KOPT-K1 (cell line): ENCODE measurements around the gene ECE1.
A peak's percentile ranks its signal among the peaks of the same experiment; 100 is the strongest.

ENCODE experiments used
- H3K27ac ChIP-seq: fragments of 200-600 bp; sonication (generic); 2 replicates; pipeline ENCODE4 v1.5.1; 2016; ENCODE audit warnings: antibody characterized with exemption, mild to moderate bottlenecking, low read depth, low read length; ENCODE audit not compliant: poor library complexity, severe bottlenecking
- H3K36me3 ChIP-seq: fragments of 200-600 bp; sonication (generic); 2 replicates; pipeline ENCODE4 v1.5.1; 2017; ENCODE audit warnings: antibody characterized with exemption, mild to moderate bottlenecking, low read length, moderate library complexity; ENCODE audit not compliant: insufficient read depth
- H3K9me3 ChIP-seq: fragments of 200-600 bp; sonication (generic); 2 replicates; pipeline ENCODE4 v1.5.1; 2017; ENCODE audit warnings: antibody characterized with exemption, low read length, mild to moderate bottlenecking; ENCODE audit not compliant: insufficient read depth, poor library complexity, severe bottlenecking

ECE1 gene

DNA sequence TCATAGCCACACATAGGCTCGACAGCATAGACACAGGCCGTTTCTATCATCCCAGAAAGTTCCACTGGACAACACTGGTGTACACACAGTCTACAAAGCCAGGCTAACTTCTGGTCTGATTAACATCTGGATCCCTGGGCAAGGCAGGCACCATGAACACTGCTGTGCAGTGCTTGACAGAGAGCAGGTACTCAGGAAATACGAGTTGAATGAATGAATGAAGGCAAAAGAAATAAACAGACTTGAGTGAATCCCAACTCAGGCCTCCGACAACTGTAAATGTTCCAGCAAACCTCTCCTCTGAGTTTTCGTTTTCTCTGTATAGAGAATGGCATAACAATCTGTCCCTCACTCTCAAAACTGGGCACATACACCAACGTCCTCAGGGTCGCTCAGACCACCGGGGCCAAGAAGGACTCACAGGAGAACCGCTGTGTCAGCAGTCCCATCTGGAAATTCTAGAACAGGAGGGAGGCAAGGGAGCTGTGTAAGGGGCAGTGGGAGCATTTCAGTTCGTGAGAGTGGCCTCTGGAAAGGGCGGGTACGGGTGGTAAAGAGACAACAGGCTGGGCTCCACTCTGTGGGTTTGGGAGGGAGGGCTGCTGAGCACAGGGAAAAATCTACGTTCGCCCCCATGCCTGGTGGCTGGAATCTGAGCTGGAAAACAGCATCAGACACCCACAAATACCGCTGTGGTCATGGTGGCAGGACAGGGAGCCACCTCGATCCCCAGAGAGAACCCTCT lies 15.1 kb upstream of the ECE1 start:
- Histone ChIP-seq H3K27ac (no peak overlapping the region), H3K36me3 (no peaks in the 10 kb centered on the region), H3K9me3 (no peaks in the 10 kb centered on the region)

DNA sequence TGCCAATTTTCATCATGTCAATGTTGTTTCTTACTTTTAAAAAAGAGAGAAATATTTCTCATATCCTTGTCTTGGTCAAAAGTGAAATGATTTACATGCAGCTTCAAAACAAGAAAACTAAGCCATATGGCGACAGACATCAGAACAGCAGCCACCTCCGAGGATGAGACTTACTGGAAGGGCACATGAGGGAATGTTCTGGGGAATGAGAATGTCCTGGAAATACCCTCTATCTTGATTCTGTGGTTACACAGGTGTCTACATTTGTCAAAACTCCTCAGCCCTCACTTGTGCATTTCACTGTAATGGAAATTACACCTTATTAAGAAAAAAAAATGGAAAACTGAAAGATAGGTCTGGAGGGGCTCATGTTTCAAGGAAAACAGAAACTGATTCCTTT lies 14.2 kb upstream of the ECE1 start:
- Histone ChIP-seq H3K27ac (no peak overlapping the region), H3K9me3 (no peaks in the 10 kb centered on the region), H3K36me3 (no peaks in the 10 kb centered on the region)

DNA sequence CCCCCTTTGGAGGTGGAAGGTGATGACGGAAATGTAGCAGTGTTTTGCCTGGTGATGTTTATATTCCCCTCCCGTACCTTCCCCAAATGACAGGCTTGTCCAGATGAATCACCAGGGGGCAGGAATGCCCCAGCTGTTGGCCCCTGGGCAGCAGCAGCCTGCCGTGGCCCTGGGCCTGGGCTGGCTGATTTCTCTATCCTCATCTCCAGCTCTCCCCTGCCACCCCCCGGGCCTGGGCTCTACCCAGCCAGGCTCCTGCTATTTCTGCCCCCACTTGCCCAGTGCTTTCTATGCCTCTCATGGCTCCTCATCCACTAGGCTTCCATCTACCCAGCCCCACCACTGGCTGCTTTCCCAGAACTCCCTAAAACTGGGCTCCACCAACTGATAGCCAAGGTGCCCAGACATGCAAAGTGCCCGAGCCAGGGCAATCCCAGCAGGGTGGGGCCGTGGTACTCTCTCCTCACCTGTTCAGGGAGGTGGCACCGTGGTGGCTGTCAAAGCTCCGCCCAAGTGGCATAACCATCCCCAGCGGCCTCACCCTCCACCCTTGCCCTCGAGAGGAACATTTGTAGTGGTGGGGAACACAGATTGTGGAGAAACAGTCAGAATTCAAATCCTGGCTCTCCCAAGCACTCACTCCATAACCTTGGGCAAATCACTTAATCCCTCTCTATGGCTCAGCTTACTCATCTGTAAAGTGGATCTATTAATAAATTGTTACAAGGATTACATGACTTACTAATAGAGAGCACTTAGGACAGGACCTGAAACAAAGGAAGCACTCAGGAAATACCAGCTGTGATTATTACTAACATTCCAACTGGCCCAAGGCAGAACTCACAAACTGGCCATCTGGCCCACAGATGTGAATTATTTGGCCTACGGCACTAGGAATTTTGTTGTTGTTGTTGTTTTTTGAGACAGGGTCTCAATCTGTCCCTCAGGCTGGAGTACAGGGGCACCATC lies 12.8 kb upstream of the ECE1 start:
- no peak overlapping the region for H3K27ac ChIP-seq
- H3K9me3 ChIP-seq: no peaks in the 10 kb centered on the region
- no peaks in the 10 kb centered on the region for H3K36me3 ChIP-seq

DNA sequence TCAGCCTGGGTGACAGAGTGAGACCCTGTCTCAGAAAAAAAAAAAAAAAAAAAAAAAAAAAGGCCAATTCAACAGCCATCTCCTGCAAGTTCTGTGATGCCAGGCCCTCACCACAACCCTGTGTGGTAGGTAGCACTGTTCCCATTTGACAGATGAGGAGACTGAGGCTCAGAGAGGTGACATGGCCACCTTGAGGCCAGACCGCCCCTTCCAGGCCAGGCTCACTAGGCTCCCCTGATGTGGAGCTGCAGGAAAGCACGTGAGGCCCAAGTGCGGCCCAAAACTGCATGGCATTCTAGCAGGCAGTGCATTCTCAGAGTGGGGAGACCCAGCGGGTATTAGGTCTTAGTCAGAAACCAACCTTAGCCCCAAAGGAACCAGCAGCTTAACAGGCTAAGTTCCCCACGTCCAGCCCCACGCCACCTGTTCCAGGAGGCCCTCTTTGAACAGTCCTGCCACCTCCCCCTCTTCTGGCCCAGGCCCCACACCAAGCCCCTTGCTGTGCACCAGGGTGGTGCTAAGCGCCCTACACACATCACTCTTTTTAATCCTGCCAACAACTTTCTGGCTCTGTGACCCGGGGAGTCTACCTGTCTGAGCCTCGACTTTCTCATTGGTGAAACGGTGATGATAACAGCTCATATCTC lies 11.7 kb upstream of the ECE1 start:
- H3K27ac ChIP-seq: no peak overlapping the region
- no peaks in the 10 kb centered on the region for H3K9me3 ChIP-seq
- H3K36me3 ChIP-seq: no peaks in the 10 kb centered on the region

DNA sequence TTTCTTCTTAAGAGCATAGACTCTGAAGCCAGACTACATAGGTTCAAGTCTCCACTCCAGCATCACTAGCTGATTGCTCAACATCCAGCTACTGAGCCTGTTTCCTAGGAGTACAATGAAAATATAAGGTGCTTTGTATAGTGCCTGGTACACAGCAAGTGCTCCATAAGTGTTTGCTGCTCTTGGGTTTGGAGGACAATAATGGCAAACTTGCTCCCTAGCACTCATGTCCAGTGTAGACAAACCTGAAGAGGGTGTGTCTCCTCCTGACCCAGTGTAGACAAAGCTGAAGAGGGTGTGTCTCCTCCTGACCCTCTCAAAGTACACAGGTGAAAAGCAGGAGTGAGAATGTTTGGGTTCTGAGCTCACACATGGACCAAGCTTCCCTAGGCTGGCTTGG lies 10.5 kb upstream of the ECE1 start:
- no peaks in the 10 kb centered on the region for H3K36me3 ChIP-seq
- H3K27ac ChIP-seq: no peak overlapping the region
- no peaks in the 10 kb centered on the region for H3K9me3 ChIP-seq

DNA sequence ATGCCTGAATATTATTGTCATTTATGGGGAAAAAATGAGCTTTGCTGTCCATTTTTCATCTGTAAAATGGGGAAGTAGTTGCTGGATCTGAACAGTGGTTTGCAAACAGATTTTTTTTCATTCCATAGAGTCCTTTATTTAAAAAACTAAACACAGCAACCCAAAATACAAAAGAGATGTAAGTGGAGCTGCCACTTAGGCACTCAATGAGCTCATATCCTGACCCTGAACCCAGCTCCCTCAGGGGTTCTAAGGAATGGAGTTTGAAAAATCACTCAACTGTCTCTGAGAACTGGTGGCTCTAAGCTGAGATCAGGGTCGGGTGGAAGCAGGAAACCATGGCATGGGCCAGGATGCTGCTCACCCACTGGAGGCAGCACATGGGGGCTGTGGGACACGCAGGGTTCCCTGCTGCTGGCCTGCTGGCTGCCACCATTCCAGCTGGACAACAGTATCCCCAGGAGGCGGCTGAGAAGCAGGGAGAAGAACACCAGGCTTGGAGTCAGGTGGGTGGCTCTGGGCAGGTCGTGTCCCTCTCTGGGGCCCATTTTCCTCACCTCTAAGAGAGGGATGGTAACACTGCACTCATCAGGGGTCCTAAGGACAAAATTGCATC lies 9.6 kb upstream of the ECE1 start:
- H3K9me3 ChIP-seq: no peaks in the 10 kb centered on the region
- H3K36me3 ChIP-seq: no peaks in the 10 kb centered on the region
- no peak overlapping the region for H3K27ac ChIP-seq

DNA sequence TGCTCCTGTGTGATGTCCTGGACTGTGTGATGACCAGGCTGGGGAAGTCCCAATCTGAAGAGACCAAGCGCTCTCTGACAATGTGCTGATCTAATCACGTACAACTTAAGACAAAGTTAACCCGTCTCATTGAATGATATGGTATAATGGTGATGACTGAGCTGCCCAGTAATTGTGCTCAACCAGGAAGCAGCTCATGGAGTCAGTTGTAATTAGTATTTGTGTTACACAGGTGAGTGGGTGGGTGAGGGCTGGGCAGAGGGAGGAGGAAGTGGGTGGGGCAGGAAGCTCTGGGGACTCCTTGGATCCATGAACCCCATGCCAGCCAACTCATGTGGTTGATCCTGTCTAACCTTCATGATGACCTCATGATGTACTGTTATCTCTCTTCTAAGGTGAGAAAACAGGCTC lies 8.7 kb upstream of the ECE1 start:
- no peaks in the 10 kb centered on the region for H3K9me3 ChIP-seq
- H3K36me3 ChIP-seq: no peaks in the 10 kb centered on the region
- H3K27ac ChIP-seq: no peak overlapping the region

DNA sequence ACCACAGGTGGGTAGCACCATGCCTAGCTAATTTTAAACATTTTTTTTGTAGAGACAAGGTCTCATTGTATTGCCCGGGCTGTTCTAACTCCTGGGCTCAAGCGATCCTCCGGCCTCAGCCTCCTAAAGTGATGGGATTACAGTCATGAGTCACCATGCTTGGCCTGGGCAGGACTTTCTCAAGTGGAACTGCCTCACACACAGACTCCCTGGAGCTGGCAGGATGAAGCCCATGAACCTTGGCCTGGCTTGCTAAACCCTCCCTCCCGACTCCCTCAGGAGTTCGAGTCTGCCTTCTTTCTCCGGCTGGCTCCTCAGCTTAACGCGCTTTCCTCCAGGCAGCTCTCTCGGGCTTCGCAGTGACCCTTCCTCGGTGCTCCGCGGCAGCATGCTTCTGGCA lies 7.7 kb upstream of the ECE1 start:
- no peaks in the 10 kb centered on the region for H3K9me3 ChIP-seq
- H3K36me3 ChIP-seq: no peaks in the 10 kb centered on the region
- no peak overlapping the region for H3K27ac ChIP-seq

DNA sequence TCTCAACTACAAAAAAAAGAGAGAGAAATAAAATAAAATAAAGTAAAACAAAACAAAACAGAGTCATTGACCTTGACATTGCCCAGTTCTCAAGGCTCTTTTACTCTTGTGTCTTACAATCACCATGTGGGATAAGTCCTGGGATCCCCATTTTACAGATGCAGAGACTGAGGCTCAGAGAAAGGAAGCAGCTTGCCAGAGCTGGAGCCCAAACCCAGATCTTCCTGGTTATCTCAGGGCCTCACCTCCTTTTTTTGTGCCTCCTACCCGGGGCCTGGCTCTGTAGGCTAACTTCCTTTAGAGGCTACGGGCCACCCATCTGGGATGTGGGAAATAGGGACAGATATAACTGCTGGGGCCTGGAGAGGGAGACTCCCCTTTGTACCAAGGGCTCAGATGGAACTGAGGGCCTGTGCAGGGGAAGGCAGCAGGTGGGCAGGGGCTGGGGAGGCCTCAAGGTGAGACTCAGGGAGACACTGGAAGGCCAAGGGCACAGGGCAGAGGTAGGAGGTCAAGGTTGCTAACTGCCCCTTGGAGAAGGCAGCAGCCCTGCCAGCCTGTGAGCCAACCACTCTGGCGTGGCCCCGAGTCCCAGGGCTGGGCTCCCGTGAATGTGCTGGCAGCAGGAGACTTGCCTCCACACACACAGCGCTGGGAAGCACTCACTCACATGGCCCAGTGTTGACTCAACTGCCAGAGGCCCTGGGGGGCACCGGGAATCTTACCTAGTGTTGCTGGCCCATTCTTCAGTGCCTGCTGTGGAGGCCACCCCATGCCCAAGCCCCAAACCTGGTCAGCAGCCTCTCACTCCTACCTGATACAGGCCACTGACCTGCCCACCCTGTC lies 6.5 kb upstream of the ECE1 start:
- H3K27ac ChIP-seq: no peak overlapping the region
- H3K36me3 ChIP-seq: no peaks in the 10 kb centered on the region
- H3K9me3 ChIP-seq: no peaks in the 10 kb centered on the region

DNA sequence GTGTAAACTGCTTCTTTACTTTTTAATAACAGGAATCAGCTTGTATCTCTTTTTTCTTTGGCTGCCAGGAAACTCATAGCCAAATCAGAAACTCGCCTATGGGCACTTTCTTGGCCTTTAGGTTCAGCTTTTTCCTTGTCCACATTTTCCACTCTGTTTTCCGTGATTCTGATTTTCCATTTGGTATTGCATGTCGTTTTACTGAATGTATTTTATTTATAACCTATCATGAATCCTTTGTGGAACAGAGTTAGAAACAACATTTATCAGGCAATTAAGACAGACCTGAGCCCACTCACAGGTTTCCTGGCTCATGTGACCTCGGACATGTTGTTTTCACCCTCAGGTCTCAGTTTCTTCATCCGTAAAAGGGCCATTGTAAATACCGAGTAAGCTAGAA lies 5.3 kb upstream of the ECE1 start:
- no peaks in the 10 kb centered on the region for H3K36me3 ChIP-seq
- H3K27ac ChIP-seq: no peak overlapping the region
- no peaks in the 10 kb centered on the region for H3K9me3 ChIP-seq

DNA sequence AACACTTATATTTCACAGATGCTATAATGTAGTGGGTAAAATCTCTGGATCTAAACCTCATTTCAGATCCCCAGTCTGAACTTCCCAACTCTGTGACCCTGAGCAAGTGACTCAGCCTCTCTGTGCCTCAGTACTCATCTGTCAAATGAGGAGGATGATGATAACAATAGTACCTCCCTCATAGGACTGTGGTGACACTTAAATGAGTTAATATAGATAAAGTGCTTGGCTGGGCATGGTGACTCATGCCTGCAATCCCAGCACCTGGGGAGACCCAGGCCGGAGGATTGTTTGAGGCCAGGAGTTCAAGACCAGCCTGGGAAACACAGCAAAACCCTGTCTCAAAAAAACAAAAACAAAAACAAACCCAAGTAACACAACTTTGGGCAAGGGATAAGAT lies 4.7 kb upstream of the ECE1 start:
- Histone ChIP-seq H3K9me3 (no peaks in the 10 kb centered on the region), H3K27ac (peak overlapping the region; percentile 68), H3K36me3 (no peaks in the 10 kb centered on the region)

DNA sequence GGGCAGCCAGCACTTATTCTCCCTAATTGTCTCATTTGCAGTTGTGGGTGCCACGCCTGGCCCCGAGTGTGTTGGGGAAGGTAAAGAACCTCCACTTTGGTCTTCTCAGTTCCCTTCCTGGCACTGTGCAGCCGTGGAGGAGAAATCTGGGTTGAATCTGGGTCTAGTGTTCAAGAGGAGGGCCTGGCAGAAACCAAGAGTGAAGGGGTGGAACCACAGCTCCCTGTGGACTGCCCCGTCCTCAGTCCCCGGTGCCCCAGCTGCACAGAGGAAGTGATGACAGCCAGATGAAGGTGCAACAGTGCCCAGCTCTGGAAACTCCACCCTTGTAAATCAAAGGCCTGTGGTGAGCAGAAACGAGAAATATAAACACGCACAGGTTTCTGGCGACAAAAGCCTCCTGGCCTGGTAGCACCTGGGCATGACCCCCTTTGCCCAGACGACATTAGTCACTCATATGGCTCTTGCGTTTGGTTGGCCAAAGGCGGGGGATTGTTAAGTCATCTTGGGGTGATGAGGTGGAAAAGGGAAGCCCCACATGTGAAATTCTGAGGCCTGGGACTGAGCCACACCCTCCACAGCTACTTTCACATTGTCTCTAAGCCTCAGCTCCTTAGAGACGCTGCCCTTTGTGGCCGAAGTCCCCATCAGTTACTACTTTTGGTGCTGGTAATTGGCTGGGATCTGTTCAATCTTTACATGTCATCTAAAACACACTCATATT lies 4.2 kb upstream of the ECE1 start:
- peak overlapping the region; percentile 68 for H3K27ac ChIP-seq
- no peaks in the 10 kb centered on the region for H3K9me3 ChIP-seq
- no peaks in the 10 kb centered on the region for H3K36me3 ChIP-seq

DNA sequence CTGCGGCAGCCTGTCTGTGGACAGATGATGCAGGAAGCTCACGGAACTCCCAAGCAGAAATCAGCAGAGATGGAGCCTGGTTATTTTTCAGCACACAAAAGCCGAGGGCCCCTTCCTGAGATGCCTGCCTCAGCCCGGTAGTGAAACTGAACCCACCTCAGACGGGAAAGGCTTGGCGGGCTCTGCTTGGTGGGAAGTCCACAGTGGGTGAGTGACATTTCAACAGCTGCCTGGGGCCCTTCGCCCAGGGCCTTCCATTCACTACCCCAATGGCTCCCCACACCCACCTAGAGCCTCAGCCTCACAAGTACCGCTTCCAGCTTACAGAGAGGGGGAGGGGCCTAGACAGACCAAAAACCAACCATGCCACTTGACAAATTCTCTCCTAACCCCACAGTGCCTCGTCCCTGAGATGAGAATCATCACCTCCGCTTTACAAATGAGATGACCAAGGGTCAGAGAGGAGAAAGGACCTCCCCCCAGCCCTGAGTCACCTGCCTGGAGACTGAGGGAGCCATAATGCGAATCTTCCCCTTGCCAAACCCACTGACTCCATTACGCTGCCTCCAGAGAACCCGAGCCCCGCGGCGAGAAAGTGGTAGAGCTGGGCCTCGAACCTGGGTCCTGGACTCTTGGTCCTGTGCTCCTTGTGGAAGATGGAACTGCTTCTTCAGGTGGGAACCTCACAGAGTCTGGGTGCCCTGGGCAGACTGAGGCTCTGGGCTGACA lies 3.4 kb upstream of the ECE1 start:
- Histone ChIP-seq H3K27ac (peak overlapping the region; percentile 68), H3K36me3 (no peaks in the 10 kb centered on the region), H3K9me3 (no peaks in the 10 kb centered on the region)
